GM19193 (cell line): ENCODE results near the gene BCR.

ENCODE experiments used
- POLR2A ChIP-seq: IDR thresholded peaks from 4 replicates; pipeline ENCODE4 v1.6.1; 2011; ENCODE audit not compliant: insufficient read depth, insufficient read length; ENCODE audit errors: extremely low read depth

The BCR gene

DNA sequence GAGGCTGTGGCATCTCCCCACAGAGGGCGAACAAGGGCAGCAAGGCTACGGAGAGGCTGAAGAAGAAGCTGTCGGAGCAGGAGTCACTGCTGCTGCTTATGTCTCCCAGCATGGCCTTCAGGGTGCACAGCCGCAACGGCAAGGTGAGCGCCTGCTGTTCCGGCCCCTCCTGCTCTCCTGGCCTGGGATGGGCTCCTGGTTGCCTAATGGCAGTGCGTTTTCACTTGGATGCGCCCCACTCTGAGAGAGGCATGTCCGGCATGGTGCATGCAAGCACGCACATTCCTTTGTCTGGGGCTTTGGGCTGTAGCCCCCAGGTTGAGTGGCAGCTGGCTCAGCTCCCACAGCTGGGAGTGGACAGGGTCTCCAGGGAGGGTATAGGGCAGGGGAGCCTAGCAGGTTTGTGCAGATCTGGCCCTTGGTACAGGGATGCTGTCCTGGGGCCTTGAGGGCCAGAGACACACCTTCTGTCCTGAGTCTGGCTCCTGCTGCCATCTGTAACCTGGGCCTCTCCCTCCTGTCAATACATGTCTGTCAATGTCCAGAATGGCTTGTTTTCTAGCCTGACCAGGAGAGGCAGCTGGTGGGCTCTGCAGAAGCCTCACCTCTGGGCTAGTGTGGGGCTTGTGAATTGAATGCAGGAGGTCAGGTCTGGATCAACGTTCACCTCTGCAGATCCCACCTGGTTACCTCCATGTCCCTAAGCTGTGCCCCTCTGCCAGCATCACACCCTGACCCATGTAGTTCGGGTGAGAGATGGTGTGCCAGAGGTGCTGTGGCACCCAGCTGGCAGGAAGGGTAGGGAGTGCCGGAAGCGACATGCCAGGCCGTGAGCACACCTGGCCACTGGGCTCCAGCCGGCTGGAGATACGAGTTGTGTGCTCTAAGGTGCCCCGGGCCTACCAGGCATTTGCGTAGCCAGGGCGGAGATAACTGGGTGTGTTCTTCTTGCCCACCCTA, 107.1 kb downstream of the BCR start:
- no peak for TF ChIP-seq POLR2A

GRCh38 chr22:23288301-23289129, 108.2 kb downstream of the BCR start:
- no peak for TF ChIP-seq POLR2A

DNA sequence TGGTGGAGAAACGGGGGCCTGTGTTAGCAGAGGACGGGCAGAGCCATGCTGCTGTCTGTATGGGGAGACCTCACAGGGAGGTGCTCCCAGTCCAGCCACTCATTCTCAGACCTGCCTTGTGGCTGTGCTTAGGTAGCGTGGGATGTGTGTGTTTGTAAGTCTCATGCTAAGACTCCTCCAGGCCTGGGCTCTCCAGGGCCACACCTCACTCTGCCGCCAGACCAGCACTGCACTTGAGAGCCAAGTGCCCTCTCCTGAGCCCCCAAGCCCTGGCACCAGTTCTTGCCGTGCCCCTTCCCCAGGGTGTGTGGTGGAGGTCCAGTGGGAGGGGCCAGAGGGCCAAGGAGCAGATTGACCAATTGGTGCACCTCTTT, 108.8 kb downstream of the BCR start:
- no peak for TF ChIP-seq POLR2A

- no peak for TF ChIP-seq POLR2A
Measured at GRCh38 chr22:23289851-23290724, 109.8 kb downstream of the BCR start.

DNA sequence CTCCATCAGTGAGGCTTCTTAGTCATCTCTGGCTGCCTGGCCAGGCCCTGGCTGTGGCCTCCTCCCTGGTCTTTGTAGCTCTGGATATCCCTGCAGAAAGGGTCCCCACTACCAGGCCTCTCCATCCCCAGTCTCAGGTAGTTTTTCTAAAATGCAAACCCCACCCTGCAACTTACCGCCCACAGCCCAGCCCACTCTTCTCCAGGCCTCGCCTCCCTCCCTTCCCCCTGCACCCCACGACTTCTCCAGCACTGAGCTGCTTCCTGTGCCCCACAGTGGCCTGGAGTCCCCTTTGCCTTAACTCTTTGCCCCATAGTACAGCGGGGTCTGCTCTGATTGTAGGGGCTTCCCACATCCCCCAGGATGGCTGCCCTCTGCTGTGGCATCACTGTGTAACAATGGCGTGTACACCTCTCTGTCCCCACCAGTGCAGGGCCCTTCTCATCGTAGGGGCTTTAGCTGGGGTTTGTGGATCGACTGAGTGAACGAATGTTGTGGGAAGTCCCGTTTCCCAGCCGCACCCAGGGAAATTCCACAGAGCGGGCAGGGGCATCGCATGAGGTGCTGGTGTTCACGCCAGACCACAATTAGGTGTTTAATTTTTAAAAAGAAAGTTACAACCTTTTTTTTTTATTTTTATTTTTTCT, 111.6 kb downstream of the BCR start:
- no peak for TF ChIP-seq POLR2A

DNA sequence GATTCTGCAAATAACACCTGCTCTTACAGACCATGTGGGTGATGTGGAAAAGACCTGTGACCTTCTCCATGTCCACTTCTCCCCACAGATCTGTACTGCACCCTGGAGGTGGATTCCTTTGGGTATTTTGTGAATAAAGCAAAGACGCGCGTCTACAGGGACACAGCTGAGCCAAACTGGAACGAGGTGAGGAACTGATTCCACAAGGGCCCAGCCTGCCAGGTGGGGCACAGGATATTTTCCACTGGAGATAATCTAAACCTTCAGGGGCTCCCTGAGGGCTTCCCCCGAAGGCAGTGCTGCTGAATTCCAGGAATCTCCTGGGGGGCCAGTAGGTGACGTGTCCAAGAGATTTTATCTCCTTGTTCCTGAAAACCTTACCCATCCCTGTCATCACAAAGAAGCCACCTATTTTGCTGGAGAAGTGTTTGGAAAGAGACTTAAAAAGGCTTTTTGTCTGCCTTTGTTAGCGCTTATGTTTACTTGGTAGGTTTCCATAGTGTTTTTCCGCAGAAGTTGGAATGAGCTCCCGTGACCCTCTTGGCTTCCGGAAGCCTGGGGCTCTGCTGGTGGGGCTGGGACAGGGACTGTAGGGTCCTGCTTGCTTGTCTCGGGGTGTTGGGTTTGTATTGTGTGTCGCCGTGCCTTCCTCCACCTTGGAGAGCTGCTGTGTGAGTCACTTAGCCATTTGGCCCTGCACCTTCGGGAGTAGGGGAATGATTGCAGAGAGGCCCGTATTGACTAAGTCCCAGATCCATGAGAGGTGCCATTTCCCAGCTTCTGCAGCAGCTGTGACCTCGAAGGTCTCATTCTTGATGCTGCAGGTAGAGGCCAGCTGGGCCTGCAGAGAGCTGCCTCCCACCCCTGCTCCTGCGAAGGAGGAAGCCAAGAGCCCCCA, 112.4 kb downstream of the BCR start:
- TF ChIP-seq POLR2A, result no peak

GRCh38 chr22:23293720-23294119, 113.4 kb downstream of the BCR start:
- TF ChIP-seq POLR2A, result no peak

- TF ChIP-seq POLR2A, result no peak
Measured at GRCh38 chr22:23294221-23294620, 113.9 kb downstream of the BCR start.

DNA sequence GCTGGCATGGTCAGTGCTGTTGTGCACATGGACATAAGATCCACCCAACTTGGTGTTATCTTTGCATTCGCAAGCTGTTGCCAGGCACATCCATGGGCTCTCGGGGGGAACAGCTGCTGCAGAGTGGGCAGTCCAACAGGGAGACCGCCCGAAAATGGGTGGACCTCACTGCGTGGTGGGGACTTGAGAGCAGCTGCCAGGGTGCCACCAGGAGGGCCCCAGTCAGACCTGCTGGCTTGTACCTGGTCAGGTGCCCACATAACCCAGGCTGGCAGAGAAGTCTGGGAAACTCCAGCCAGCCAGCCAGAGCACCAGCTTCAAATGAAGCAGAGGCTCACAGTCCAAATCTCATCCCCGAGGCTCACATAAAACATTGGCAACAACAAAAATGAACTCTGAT, 120.2 kb downstream of the BCR start:
- TF ChIP-seq POLR2A, result no peak

DNA sequence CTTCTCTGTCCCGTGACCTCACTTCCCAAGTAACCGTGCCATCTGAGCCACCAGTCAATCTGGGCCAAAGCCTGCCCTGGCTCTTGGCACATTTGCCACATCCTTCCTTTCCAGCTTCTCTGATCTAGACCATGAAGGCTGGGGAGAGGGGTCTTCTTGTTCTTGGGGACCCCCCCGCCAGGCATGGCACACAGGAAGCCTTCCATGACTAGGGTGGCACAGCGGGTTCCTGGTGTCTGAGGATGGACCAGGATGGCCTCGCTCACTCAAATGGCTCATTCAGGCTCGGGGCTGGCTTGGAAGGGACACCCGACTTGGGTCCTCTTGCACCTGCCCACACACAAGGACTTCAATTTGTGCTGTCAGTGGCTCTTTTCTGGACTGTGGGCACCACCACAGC, 121.3 kb downstream of the BCR start:
- TF ChIP-seq POLR2A, result no peak

- TF ChIP-seq POLR2A, result no peak
Measured at GRCh38 chr22:23302171-23303002, 122.1 kb downstream of the BCR start.

- TF ChIP-seq POLR2A, result no peak
Measured at GRCh38 chr22:23305321-23305910, 125.1 kb downstream of the BCR start.
